GM12878 (cell line): ENCODE measurements around the gene DIP2C. TPM values are rescaled to one million over a fixed set of nuclear protein-coding genes. Genes with fewer than 3 reads are reported as not detected.

Experiments used
- ATAC-seq: fragments of 200-7000 bp; cut with Tn5 transposase; 3 replicates; pipeline ENCODE4 v1.9.1; 2020; ENCODE audit warnings: mild to moderate bottlenecking, moderate library complexity
- BruUV-seq: library from RNA; stranded (reverse); fragments of 400-500 nt; replicated peaks from 2 replicates; lab custom pipeline; 2021; lab: Mats Ljungman, UMichigan
- CTCF ChIA-PET: fragments of 300-600 bp; sonication (Branson Sonifier 250); formaldehyde crosslinking; extraction: SDS; loops from one replicate; lab custom pipeline; 2021; ENCODE audit warnings: inconsistent platforms; lab: Yijun Ruan, JAX
- POLR2A ChIA-PET: fragments of 350-600 bp; formaldehyde crosslinking; extraction: SDS; loops from one replicate; lab custom pipeline; 2021; ENCODE audit warnings: inconsistent platforms; lab: Charles Lee
- RAD21 ChIA-PET: fragments of 300-600 bp; sonication (Branson Sonifier 250); formaldehyde crosslinking; loops from one replicate; lab custom pipeline; 2023; ENCODE audit warnings: antibody characterized with exemption; ENCODE audit not compliant: unreplicated experiment; lab: Charles Lee
- SMC1A ChIA-PET: fragments of 300-600 bp; sonication (Branson Sonifier 250); formaldehyde crosslinking; loops from one replicate; lab custom pipeline; 2023; ENCODE audit not compliant: unreplicated experiment, uncharacterized antibody; lab: Charles Lee
- DNase-seq: peaks from one replicate; pipeline ENCODE4 v3.0.0-alpha.2; 2011; ENCODE audit warnings: low read depth, low spot score
- FAIRE-seq: peaks from 3 replicates; lab custom pipeline; 2011; peaks lifted over from hg19 to GRCh38; lab: Jason Lieb, UNC
- H2AFZ ChIP-seq: 2 replicates; pipeline ENCODE4 v1.6.0; 2011; ENCODE audit warnings: low read depth, low read length, control low read depth; ENCODE audit not compliant: control insufficient read depth
- H3K27ac ChIP-seq: 2 replicates; pipeline ENCODE4 v1.5.1; 2011; ENCODE audit warnings: control low read depth; ENCODE audit not compliant: control insufficient read depth, insufficient read depth
- H3K27me3 ChIP-seq, 2 experiments: replicated peaks in 1 of 2; 2 replicates each; pipeline versions ENCODE4 v1.6.0 to v1.6.1; 2011; ENCODE audit warnings: low read length in 1 of 2; ENCODE audit not compliant: control insufficient read depth in 2 of 2, insufficient read depth in 2 of 2
- H3K36me3 ChIP-seq, 2 experiments: 2 replicates each; pipeline ENCODE4 v1.5.1; 2011; ENCODE audit warnings: low read length in 1 of 2; ENCODE audit not compliant: control insufficient read depth in 2 of 2, insufficient read depth in 2 of 2
- H3K4me1 ChIP-seq: 2 replicates; pipeline ENCODE4 v1.6.1; 2011; ENCODE audit warnings: mild to moderate bottlenecking, low read length, moderate library complexity, mixed read lengths; ENCODE audit not compliant: control insufficient read depth, insufficient read depth
- H3K4me2 ChIP-seq: 2 replicates; pipeline ENCODE4 v1.6.0; 2011; ENCODE audit warnings: control low read depth; ENCODE audit not compliant: control insufficient read depth, insufficient read depth
- H3K4me3 ChIP-seq: fragments of 200-600 bp; sonication (generic); 2 replicates; pipeline ENCODE4 v1.5.1; 2016
- H3K79me2 ChIP-seq: 2 replicates; pipeline ENCODE4 v1.6.0; 2011; ENCODE audit warnings: low read length; ENCODE audit not compliant: control insufficient read depth, insufficient read depth
- H3K9ac ChIP-seq: 2 replicates; pipeline ENCODE4 v1.8.0; 2011; ENCODE audit warnings: low read length, control low read depth, mixed read lengths; ENCODE audit not compliant: control insufficient read depth, insufficient read depth
- H3K9me3 ChIP-seq: replicated peaks from 3 replicates; pipeline ENCODE4 v1.5.1; 2011; ENCODE audit warnings: mild to moderate bottlenecking, low read length; ENCODE audit not compliant: control insufficient read depth, insufficient read depth
- H4K20me1 ChIP-seq: 2 replicates; pipeline ENCODE4 v1.6.0; 2011; ENCODE audit not compliant: control insufficient read depth, insufficient read depth
- ATF2 ChIP-seq: IDR thresholded peaks from 2 replicates; pipeline ENCODE4 v1.6.1; 2012; ENCODE audit warnings: low read length, inconsistent platforms
- BHLHE40 ChIP-seq, 2 experiments: fragments of 450-650 bp in 1 of 2; IDR thresholded peaks; 2 replicates each; pipeline ENCODE4 v1.6.1; 2011 to 2017; ENCODE audit warnings: low read depth in 2 of 2, borderline replicate concordance in 1 of 2, improper control_type of control experiment in 1 of 2, low read length in 1 of 2, mild to moderate bottlenecking in 1 of 2
- BRCA1 ChIP-seq: IDR thresholded peaks from 2 replicates; pipeline ENCODE4 v1.6.1; 2011; ENCODE audit warnings: low read depth, low read length, improper control_type of control experiment
- CHD4 ChIP-seq: fragments of 200-600 bp; sonication (generic); IDR thresholded peaks from 2 replicates; pipeline ENCODE4 v1.6.1; 2016; ENCODE audit warnings: mild to moderate bottlenecking
- HDGF ChIP-seq: fragments of 450-650 bp; IDR thresholded peaks from 2 replicates; pipeline ENCODE4 v1.6.1; 2016; ENCODE audit warnings: antibody characterized with exemption
- IKZF2 ChIP-seq, 2 experiments: fragments of 450-650 bp; IDR thresholded peaks; 2 replicates each; pipeline ENCODE4 v1.6.1; 2017; ENCODE audit warnings: mild to moderate bottlenecking in 2 of 2, moderate library complexity in 2 of 2
- JUND ChIP-seq: IDR thresholded peaks from 2 replicates; pipeline ENCODE4 v1.6.1; 2012; ENCODE audit warnings: low read depth, mild to moderate bottlenecking, low read length, improper control_type of control experiment, moderate library complexity
- KAT2A ChIP-seq: conservative IDR thresholded peaks from 2 replicates; pipeline ENCODE4 v1.6.1; 2011; ENCODE audit warnings: low read depth, low read length; ENCODE audit not compliant: control insufficient read depth
- MYC ChIP-seq: IDR thresholded peaks from 2 replicates; pipeline ENCODE4 v1.6.1; 2011; ENCODE audit warnings: mild to moderate bottlenecking, low read length, moderate library complexity, inconsistent platforms; ENCODE audit not compliant: insufficient read depth, insufficient replicate concordance, insufficient read length, severe bottlenecking
- RAD51 ChIP-seq: fragments of 450-650 bp; IDR thresholded peaks from 2 replicates; pipeline ENCODE4 v1.6.1; 2016; ENCODE audit warnings: moderate library complexity, mild to moderate bottlenecking, inconsistent platforms
- RELA ChIP-seq: fragments of 450-650 bp; IDR thresholded peaks from 2 replicates; pipeline ENCODE4 v1.8.0; 2014; ENCODE audit warnings: borderline replicate concordance; ENCODE audit not compliant: partially characterized antibody
- SREBF1 ChIP-seq: IDR thresholded peaks from 2 replicates; pipeline ENCODE4 v1.6.1; 2012; ENCODE audit warnings: mild to moderate bottlenecking, low read length
- SUPT20H ChIP-seq: IDR thresholded peaks from 2 replicates; pipeline ENCODE4 v1.6.1; 2011; ENCODE audit warnings: low read depth, mild to moderate bottlenecking, low read length, moderate library complexity, borderline replicate concordance; ENCODE audit not compliant: control insufficient read depth
- WRNIP1 ChIP-seq: IDR thresholded peaks from 2 replicates; pipeline ENCODE4 v1.6.1; 2011; ENCODE audit warnings: low read depth, low read length, improper control_type of control experiment, borderline replicate concordance
- YY1 ChIP-seq: IDR thresholded peaks from 2 replicates; pipeline ENCODE4 v1.6.1; 2011; ENCODE audit warnings: low read depth, mild to moderate bottlenecking, low read length
- ZBED1 ChIP-seq: IDR thresholded peaks from 2 replicates; pipeline ENCODE4 v1.6.1; 2016; ENCODE audit warnings: borderline replicate concordance
- WGBS: methylation state at CpG from one replicate; pipeline ENCODE4 v1.1.6; 2016; ENCODE audit warnings: low lambda C conversion rate; ENCODE audit not compliant: insufficient replicate concordance, insufficient coverage; ENCODE audit errors: missing lambda C conversion rate; 5-methylcytosine and 5-hydroxymethylcytosine counted together
- in situ Hi-C: fragments of 300-500 bp; cut with MboI; formaldehyde crosslinking; loops from 9 replicates; pipeline ENCODE4 v1.14.3; 2018; ENCODE audit warnings: mixed read lengths
- intact Hi-C: fragments of 100-400 bp; cut with micrococcal nuclease; formaldehyde crosslinking; loops from one replicate; pipeline ENCODE4 v1.14.2; 2022; ENCODE audit not compliant: unreplicated experiment
- polyA plus RNA-seq, 11 experiments: library from polyadenylated mRNA; depleted of rRNA in 4 of 11; unstranded in 6 of 11; stranded (reverse) in 5 of 11; fragments of >200 nt; fragmentation: Nextera tagmentation in 4 of 11; fragmentation: Illumina TruSeq in 1 of 11; extraction: Ambion mirVana in 4 of 11; extraction: Trizol in 1 of 11; gene quantifications; 1 replicate in 1 of 11; 2 replicates in 10 of 11; pipeline versions ENCODE4 v1.2.1 to v1.2.3, GENCODE V29; 2011 to 2016; ENCODE audit warnings: inconsistent platforms in 2 of 11, missing spikeins in 2 of 11, low read depth in 1 of 11
- total RNA-seq, 4 experiments: library from RNA; depleted of rRNA in 3 of 4; stranded (reverse); fragments of >200 nt in 3 of 4; fragmentation: Illumina TruSeq in 1 of 4; extraction: Trizol in 1 of 4; gene quantifications; 2 replicates each; pipeline versions ENCODE4 v1.2.1 to v1.2.3, GENCODE V29; 2013 to 2021
- TF ChIP-seq, protein P1 (sequence below): fragments of 450-650 bp; IDR thresholded peaks from 2 replicates; pipeline ENCODE4 v1.6.1; 2017; ENCODE audit warnings: mild to moderate bottlenecking, moderate library complexity
- TF ChIP-seq, protein P2 (sequence below): fragments of 450-650 bp; IDR thresholded peaks from 2 replicates; pipeline ENCODE4 v1.6.1; 2016; ENCODE audit warnings: mild to moderate bottlenecking

The DIP2C gene
- total and polyA plus RNA-seq, 10 of the 15 experiments (the other 5 are each of a cell fraction or from before 2014, with no cell fraction given): 0.01 to 0.10 (median 0.06) TPM

- TF ChIP-seq YY1 (no peak), ZBED1 (no peak)
These were observed 307.7 kb downstream of the DIP2C start (continued) for GRCh38 chr10:381805-382204.

DNA sequence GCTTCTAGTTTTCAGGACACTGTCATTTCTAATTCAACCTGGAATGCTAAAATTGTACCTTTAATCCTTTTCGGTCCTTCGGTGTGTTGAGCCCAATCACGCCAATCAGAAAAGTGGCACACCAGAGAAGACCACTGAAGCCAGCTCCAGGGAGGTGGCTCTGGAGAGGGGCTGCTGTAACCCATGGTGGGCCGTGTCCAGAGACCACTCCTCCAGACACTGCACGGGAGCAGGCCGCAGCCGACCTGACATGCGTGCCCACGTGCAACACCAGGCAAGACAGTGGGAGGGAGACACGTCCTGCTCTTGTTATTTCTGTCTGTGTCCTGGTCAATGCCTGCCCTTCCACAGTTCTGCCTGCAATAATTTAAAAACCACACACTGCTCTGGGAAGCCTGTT lies 308.1 kb downstream of the DIP2C start:
- Histone ChIP-seq H3K9me3 (no peaks in the 10 kb centered on the region), H3K4me3 (no peak overlapping the region), H3K36me3 (no peaks in the 10 kb centered on the region), H3K9ac (no peak overlapping the region), H3K27ac (no peak overlapping the region), H3K27me3 (no peaks in the 10 kb centered on the region; a peak in 1 of 4 replicates), H2AFZ (no peak overlapping the region), H3K79me2 (no peaks in the 10 kb centered on the region), H3K4me1 (no peaks in the 10 kb centered on the region), H3K4me2 (no peak overlapping the region), H4K20me1 (no peaks in the 10 kb centered on the region)
- BruUV-seq: no TSS peak
- intact Hi-C loops (no loop called here), in situ Hi-C loops (no loop called here)
- ATAC-seq: no peak
- ChIA-PET CTCF (no interaction called here), POLR2A (no interaction called here), SMC1A (no interaction called here), RAD21 (no interaction called here)
- no peak for DNase-seq
- 91% methylated on average over 10 of the region's 10 CpGs for WGBS
- FAIRE-seq: no peak
- TF ChIP-seq YY1 (no peak), HDGF (no peak), RAD51 (no peak), RELA (no peak), IKZF2 (IDR thresholded peaks at IDR 0.05) (no peak), BRCA1 (no peak), MYC (no peak), ATF2 (no peak), CHD4 (no peak), SREBF1 (no peak), JUND (no peak), SUPT20H (no peak), KAT2A (no peak), WRNIP1 (no peak), BHLHE40 (IDR thresholded peaks at IDR 0.05; ENCODE audit: borderline replicate concordance in 1 of 2, low read depth in 2 of 2, low read length in 1 of 2) (no peak)
- TF ChIP-seq, protein P1, sequence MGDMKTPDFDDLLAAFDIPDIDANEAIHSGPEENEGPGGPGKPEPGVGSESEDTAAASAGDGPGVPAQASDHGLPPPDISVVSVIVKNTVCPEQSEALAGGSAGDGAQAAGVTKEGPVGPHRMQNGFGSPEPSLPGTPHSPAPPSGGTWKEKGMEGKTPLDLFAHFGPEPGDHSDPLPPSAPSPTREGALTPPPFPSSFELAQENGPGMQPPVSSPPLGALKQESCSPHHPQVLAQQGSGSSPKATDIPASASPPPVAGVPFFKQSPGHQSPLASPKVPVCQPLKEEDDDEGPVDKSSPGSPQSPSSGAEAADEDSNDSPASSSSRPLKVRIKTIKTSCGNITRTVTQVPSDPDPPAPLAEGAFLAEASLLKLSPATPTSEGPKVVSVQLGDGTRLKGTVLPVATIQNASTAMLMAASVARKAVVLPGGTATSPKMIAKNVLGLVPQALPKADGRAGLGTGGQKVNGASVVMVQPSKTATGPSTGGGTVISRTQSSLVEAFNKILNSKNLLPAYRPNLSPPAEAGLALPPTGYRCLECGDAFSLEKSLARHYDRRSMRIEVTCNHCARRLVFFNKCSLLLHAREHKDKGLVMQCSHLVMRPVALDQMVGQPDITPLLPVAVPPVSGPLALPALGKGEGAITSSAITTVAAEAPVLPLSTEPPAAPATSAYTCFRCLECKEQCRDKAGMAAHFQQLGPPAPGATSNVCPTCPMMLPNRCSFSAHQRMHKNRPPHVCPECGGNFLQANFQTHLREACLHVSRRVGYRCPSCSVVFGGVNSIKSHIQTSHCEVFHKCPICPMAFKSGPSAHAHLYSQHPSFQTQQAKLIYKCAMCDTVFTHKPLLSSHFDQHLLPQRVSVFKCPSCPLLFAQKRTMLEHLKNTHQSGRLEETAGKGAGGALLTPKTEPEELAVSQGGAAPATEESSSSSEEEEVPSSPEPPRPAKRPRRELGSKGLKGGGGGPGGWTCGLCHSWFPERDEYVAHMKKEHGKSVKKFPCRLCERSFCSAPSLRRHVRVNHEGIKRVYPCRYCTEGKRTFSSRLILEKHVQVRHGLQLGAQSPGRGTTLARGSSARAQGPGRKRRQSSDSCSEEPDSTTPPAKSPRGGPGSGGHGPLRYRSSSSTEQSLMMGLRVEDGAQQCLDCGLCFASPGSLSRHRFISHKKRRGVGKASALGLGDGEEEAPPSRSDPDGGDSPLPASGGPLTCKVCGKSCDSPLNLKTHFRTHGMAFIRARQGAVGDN: no peak
- TF ChIP-seq, protein P2, sequence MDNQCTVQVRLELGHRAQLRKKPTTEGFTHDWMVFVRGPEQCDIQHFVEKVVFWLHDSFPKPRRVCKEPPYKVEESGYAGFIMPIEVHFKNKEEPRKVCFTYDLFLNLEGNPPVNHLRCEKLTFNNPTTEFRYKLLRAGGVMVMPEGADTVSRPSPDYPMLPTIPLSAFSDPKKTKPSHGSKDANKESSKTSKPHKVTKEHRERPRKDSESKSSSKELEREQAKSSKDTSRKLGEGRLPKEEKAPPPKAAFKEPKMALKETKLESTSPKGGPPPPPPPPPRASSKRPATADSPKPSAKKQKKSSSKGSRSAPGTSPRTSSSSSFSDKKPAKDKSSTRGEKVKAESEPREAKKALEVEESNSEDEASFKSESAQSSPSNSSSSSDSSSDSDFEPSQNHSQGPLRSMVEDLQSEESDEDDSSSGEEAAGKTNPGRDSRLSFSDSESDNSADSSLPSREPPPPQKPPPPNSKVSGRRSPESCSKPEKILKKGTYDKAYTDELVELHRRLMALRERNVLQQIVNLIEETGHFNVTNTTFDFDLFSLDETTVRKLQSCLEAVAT: no peak
